Kidney (tissue), 14 donors: ENCODE measurements around the gene HCN4. TPM values are rescaled to one million over a fixed set of nuclear protein-coding genes. Genes with fewer than 3 reads are reported as not detected.

Experiments
- DNase-seq, 5 donors: peaks; one replicate each; pipeline ENCODE4 v3.0.0-alpha.2; 2013 to 2020
- FAIRE-seq: peaks from 2 replicates; lab custom pipeline; 2012; peaks lifted over from hg19 to GRCh38; lab: Jason Lieb, UNC
- H3K27ac ChIP-seq, 2 donors: one replicate each; pipeline ENCODE4 v1.7.0; 2013; ENCODE audit warnings: low read depth in 2 of 2, low read length in 2 of 2, inconsistent platforms in 1 of 2
- H3K27me3 ChIP-seq: one replicate; pipeline ENCODE4 v1.7.1; 2013; ENCODE audit warnings: low read length, inconsistent platforms; ENCODE audit not compliant: control insufficient read depth, insufficient read depth
- H3K36me3 ChIP-seq, 3 donors: one replicate each; pipeline versions ENCODE4 v1.7.0 to v1.7.1; 2013; ENCODE audit warnings: low read length in 3 of 3, control low read depth in 1 of 3, inconsistent platforms in 1 of 3; ENCODE audit not compliant: insufficient read depth in 3 of 3, control insufficient read depth in 2 of 3
- H3K4me1 ChIP-seq, 3 donors: one replicate each; pipeline versions ENCODE4 v1.7.0 to v1.7.1; 2013; ENCODE audit warnings: low read length in 3 of 3, inconsistent platforms in 1 of 3, low read depth in 1 of 3; ENCODE audit not compliant: control insufficient read depth in 2 of 3, insufficient read depth in 2 of 3
- H3K4me3 ChIP-seq, 3 donors: one replicate each; pipeline versions ENCODE4 v1.7.0 to v1.8.1; 2013; ENCODE audit warnings: low read length in 3 of 3, control low read depth in 1 of 3, inconsistent platforms in 1 of 3
- H3K9ac ChIP-seq, 3 donors: one replicate each; pipeline versions ENCODE4 v1.7.0 to v1.7.1; 2013; ENCODE audit warnings: low read length in 3 of 3, control low read depth in 1 of 3, inconsistent platforms in 1 of 3
- H3K9me3 ChIP-seq, 3 donors: one replicate each; pipeline versions ENCODE4 v1.7.0 to v1.7.1; 2013; ENCODE audit warnings: low read length in 3 of 3, control low read depth in 1 of 3, inconsistent platforms in 1 of 3; ENCODE audit not compliant: control insufficient read depth in 2 of 3, insufficient read depth in 1 of 3
- intact Hi-C: fragments of 100-400 bp; cut with DNase I; formaldehyde crosslinking; loops from one replicate; pipeline ENCODE4 v1.11.1; 2022
- polyA plus RNA-seq: library from polyadenylated mRNA; stranded (reverse); fragments of 350-450 nt; fragmentation: Illumina TruSeq; extraction: RNeasy Lipid Tissue Mini Kit (QIAGEN cat#74804); gene quantifications from one replicate; pipeline ENCODE4 v1.2.3, GENCODE V29; 2014; ENCODE audit warnings: low read depth, low replicate concordance; ENCODE audit not compliant: insufficient read depth
- total RNA-seq: library from RNA; stranded (reverse); fragmentation: NEBNext Ultra II Directional; extraction: Animal tissue kit (Norgen Biotek cat#: 25700); gene quantifications from one replicate; pipeline ENCODE4 v1.2.1, GENCODE V29; 2021
- TF ChIP-seq, protein P1 (sequence below): IDR thresholded peaks from 3 replicates; pipeline ENCODE4 v1.5.1; 2012; ENCODE audit warnings: mild to moderate bottlenecking, moderate library complexity, borderline replicate concordance; ENCODE audit not compliant: insufficient read depth; ENCODE audit errors: extremely low read depth
- donor health status: control.
- donor health status: control.
- donor health status: control.
- donor health status: control.
- donor health status: control.
- donor health status: DM: yes; HTN: yes; CAD: no.
- donor health status: Normal renal cell carcinoma (clear cell type).

Gene HCN4
- total and polyA plus RNA-seq, 2 donors from 2014 or later: 0.15 to 0.50 TPM

DNA sequence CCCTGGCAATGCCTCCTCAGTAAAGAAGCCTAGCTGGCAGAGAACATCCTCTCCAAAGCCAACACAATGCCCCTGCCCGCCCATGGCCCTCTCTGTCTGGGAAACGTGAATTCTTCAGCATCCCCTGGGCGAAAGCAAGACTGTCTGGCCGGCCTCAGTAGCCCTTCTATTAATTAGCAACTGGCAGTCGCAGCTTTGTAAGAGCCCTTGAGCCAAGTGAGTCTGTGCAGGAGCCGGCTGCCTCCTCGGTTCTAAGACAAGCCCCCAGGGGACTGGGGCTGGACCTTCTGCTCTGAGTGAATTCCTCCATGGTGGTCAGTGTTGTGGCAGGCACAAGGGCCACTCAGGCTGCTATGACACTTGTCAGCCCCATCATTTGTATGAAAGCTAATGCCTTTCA is 7.4 kb downstream of the HCN4 start:
- Histone ChIP-seq H3K9ac (no peak overlapping the region), H3K4me1 (peaks cover 0 to 7% (median 5%) of the 10 kb centered on the region in 3 donors), H3K4me3 (no peak overlapping the region), H3K27me3 (no peaks in the 10 kb centered on the region), H3K9me3 (no peaks in the 10 kb centered on the region), H3K36me3 (no peaks in the 10 kb centered on the region), H3K27ac (no peak overlapping the region)
- TF ChIP-seq, protein P1, sequence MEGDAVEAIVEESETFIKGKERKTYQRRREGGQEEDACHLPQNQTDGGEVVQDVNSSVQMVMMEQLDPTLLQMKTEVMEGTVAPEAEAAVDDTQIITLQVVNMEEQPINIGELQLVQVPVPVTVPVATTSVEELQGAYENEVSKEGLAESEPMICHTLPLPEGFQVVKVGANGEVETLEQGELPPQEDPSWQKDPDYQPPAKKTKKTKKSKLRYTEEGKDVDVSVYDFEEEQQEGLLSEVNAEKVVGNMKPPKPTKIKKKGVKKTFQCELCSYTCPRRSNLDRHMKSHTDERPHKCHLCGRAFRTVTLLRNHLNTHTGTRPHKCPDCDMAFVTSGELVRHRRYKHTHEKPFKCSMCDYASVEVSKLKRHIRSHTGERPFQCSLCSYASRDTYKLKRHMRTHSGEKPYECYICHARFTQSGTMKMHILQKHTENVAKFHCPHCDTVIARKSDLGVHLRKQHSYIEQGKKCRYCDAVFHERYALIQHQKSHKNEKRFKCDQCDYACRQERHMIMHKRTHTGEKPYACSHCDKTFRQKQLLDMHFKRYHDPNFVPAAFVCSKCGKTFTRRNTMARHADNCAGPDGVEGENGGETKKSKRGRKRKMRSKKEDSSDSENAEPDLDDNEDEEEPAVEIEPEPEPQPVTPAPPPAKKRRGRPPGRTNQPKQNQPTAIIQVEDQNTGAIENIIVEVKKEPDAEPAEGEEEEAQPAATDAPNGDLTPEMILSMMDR: no peak
- no peak for DNase-seq
- intact Hi-C loops: no loop called here
- no peak for FAIRE-seq

DNA sequence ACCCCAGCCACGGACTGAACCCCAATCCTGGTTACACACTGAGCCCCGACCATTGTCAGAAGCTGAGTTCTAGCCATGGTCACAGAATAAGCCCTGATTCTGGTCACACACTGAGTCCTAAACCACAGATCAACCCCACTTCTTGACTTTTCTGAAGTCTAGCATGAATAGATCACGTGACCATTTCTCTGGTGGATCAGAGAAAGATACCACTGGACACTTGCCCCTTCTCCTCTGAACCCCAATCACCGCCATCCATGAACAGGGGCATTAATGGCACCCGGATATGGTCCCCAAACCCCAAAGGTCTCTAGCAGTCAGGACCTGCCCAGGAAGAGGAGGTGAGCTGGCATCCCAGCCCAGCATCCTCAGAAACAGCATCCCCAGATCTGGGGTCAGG is 9.1 kb downstream of the HCN4 start:
- Histone ChIP-seq H3K4me1 (peaks cover 0 to 7% (median 5%) of the 10 kb centered on the region in 3 donors), H3K4me3 (no peak overlapping the region), H3K36me3 (no peaks in the 10 kb centered on the region), H3K9me3 (no peaks in the 10 kb centered on the region), H3K27me3 (no peaks in the 10 kb centered on the region), H3K27ac (no peak overlapping the region), H3K9ac (no peak overlapping the region)
- no peak for DNase-seq
- TF ChIP-seq, protein P1: no peak
- intact Hi-C loops: no loop called here
- no peak for FAIRE-seq

DNA sequence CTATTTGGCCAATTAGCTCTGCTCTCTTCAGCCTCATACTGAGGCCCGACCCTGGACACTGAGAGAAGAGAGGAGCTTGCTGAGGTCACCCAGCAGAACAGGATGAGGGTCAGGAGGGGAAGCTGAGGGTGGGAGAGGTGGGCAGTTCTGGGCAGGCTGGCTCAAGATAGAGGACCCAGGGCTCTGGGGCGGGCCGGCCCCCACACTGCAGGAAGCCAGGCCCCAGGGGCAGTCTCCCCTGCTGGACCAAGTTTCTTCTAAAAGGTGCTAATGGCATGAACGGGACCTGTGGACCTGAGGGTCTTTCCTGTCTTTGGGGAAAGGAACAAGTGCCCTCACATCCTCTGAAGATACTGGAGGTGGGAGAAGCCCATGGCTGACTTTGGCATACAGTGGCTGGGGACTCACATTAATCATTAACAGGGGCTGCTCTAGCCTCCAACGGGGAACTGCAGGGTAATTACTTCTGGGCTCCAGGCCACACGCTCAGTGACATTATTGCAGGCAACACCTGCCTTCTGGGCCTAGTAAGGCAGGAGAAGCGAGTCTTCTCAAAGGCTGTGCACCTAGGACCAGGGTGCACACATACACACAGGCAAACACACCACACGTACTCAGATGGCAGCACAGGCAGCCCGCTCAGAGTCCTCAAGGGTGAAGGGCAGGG is 10.6 kb downstream of the HCN4 start:
- no peaks in the 10 kb centered on the region for H3K9me3 ChIP-seq
- peaks cover 0 to 7% (median 5%) of the 10 kb centered on the region in 3 donors for H3K4me1 ChIP-seq
- DNase-seq (peak in 4 of 5 donors; percentile 64 to 81 (median 73)), FAIRE-seq (no peak)
- no peaks in the 10 kb centered on the region for H3K36me3 ChIP-seq
- TF ChIP-seq, protein P1: no peak
- H3K27me3 ChIP-seq: no peaks in the 10 kb centered on the region
- no peak overlapping the region for H3K4me3 ChIP-seq
- H3K9ac ChIP-seq: no peak overlapping the region
- H3K27ac ChIP-seq: no peak overlapping the region
- intact Hi-C loops: no loop called here
